H54 (cell line): ENCODE results near the gene KCNQ2.
"Not testable (repeated sequence)": the region's sequence is repeated elsewhere in the genome, so short reads cannot be mapped to it uniquely, and the experiment has no call there.

Source experiments
- DNase-seq: peaks from one replicate; pipeline ENCODE4 v3.0.0; 2011; ENCODE audit warnings: low spot score, mixed read lengths; ENCODE audit not compliant: insufficient read length
- FAIRE-seq: peaks from 3 replicates; lab custom pipeline; 2011; peaks lifted over from hg19 to GRCh38; lab: Jason Lieb, UNC
- POLR2A ChIP-seq: IDR thresholded peaks from 2 replicates; pipeline ENCODE4 v1.6.1; 2011; ENCODE audit warnings: low read depth, mild to moderate bottlenecking, low read length

The KCNQ2 gene

DNA sequence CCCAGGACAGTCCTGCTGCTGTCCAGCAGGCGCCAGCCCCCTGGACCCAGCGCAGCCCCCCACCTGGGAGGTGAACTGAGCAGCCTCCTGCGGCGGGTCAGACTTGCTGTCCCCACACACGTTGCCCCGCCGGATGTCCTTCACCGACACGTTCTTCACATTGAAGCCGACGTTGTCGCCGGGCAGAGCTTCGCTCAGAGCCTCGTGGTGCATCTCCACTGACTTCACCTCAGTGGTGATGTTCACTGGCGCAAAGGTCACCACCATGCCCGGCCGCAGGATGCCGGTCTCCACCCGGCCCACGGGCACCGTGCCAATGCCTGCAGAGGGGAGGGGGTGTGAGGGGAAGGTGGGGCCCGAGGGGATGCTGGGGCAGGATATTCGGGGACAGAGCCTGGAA, 18.0 kb upstream of the KCNQ2 start:
- FAIRE-seq (no peak), DNase-seq (no peak)
- no peak for TF ChIP-seq POLR2A

DNA sequence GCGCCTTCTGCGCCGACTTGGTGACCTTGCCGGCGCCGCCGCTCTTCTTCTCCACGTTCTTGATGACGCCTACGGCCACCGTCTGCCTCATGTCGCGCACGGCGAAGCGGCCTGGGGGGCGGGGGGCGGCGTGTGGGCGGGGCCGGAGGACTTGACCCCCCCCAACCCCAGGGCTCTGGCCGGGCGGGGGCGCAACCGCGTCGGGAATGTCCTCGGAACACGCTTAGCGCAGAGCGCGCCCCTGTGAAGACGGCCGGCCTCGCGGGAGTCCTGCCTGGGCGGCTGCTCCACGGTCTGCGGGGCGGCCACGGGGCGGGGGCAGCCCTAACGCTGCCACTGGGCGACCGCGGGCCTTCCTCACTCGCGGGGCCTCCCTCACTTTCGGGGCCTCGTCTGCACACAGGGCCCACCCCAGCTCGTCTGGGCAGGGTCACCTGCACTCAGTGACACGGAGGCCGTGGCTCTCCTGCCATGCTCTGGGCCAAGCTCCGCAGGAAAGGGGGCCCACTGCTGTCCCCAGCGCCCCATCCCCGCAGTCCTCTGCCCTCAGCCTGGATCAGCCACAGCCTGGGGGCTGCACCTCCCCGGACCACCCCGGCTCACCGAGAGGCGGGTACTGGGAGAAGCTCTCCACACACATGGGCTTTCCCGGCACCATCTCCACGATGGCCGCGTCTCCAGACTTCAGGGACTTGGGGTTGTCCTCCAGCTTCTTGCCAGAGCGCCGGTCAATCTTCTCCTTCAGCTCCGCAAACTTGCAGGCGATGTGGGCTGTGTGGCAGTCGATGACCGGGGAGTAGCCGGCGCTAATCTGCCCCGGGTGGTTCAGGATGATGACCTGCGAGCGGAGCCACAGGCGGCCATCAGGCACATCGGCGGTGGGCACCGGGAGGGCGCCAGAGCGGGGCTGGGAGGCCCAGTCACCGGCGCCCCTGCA, 16.1 kb upstream of the KCNQ2 start:
- FAIRE-seq: no peak
- TF ChIP-seq POLR2A: no peak
- no peak for DNase-seq

GRCh38 chr20:63487781-63488241, 15.4 kb upstream of the KCNQ2 start:
- DNase-seq (no peak), FAIRE-seq (no peak)
- TF ChIP-seq POLR2A: no peak

DNA sequence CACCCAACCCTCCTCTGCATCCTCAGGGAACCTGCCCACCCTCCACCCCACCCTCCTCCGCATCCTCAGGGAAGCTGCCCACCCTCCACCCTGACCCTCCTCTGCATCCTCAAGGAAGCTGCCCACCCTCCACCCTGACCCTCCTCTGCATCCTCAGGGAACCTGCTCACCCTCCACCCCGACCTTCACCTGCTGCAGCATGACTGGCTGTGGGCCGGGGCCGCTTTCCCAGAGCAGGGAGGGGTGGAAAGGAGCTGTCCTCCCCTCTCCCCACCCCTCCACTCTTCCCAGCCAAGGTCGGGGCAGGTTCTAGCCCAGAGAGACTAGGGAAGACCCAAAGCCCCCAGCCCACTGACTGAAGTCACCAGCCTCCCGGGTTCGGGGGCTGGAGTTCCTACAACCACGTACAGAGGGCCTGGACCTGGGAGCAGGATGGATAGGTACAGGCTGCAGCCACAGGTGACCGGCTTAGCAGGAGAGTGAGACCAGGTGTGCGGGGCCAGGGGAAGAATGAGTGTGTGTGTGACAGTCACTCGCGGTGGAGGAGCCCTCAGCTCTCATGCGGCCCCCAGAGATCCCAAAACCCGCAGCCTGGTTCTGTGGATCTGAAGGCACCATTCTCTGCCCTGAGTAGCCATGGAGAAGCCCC, 14.8 kb upstream of the KCNQ2 start:
- no peak for FAIRE-seq
- TF ChIP-seq POLR2A: no peak
- no peak for DNase-seq

GRCh38 chr20:63486300-63486855, 13.9 kb upstream of the KCNQ2 start:
- FAIRE-seq: no peak
- no peak for TF ChIP-seq POLR2A
- no peak for DNase-seq

DNA sequence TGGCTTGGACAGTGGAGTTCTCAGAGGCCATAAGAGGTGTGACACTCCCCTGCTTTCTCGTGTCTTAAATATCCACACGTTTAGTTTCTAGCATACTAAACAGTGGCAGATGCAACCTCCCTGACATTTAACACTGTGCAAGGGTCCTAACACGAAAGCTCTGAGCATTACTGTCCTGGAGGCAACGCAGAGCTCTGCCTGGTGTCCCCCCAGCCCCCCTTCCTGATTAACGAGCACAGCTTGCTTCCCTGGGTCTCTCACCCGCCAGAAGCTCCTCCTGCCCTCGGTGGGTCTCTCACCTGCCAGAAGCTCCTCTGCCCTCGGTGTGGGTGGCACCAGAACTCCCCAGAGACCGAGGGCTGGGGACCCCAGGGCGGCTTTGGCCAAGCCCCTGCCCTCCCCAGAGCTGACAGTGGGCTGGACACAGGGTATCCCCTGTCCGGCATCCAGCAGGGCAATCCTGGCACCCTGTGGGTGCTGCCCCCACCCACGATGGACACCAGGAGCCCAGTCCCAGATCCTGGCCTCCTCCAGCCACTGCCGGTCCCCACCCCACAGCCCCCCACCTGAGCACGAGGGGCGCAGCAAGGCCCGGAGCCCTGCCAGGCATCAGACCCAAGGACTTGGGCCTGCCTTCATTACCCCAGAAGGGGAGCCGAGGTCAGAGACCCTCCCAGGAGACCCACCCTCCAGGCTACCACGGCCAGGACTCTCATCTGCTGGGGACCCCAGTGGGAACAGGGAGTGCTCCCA, 12.4 kb upstream of the KCNQ2 start:
- no peak for TF ChIP-seq POLR2A
- DNase-seq (no peak), FAIRE-seq (no peak)

DNA sequence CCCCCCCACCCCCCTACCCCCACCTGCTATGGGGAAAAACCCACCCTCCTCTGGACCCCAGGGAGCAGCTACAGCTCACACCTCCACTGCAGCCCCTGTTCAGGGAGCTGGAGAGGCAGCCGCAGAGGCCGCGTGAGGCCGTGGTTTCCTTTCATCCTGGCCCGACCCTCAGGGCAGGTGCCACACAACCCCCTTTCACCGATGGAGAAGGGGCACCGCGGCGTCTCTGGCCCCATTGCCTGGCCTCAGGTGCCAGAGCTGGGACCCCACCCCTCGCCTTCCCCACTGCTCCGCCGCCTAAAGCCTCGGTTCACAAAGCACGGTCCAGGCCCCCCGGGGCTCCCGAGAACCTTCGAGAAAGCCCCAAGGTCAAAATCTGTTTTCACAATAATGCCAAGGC, 11.8 kb upstream of the KCNQ2 start:
- no peak for DNase-seq
- FAIRE-seq: no peak
- TF ChIP-seq POLR2A: no peak

- no peak for FAIRE-seq
- DNase-seq: no peak
- no peak for TF ChIP-seq POLR2A
Measured at GRCh38 chr20:63483834-63484233, 11.4 kb upstream of the KCNQ2 start.

DNA sequence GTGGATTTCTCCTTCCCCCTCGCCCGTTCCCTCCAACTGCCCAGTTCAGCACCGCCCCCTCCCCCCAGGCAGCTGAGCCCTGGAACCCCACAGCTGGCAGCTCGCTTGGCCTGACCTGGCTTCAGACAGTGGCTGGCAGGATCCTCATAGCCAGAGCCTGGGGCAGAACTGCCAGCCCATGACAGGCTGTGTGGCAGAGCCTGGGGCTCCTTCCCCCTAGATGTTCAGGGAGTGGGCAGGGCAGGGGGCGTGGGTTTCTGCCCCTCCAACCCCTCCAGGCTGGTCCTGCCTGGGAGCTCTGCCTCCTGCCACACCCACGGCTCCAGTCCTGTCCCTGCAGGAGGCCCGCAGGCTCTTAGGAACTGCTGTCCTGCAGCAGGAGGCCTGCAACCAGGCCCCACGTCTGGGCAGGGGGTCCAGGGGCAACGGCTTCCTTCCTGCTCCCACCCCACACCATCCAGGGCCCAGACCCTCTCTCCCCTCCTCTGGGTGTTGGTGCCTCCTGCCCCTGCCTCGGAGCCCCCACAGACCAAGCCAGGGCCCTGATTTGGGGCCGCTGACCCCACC, 9.6 kb upstream of the KCNQ2 start:
- no peak for FAIRE-seq
- TF ChIP-seq POLR2A: no peak
- DNase-seq: no peak

GRCh38 chr20:63481503-63481902, 9.0 kb upstream of the KCNQ2 start:
- no peak for FAIRE-seq

GRCh38 chr20:63479695-63480419, 7.4 kb upstream of the KCNQ2 start:
- not testable (repeated sequence) for FAIRE-seq, DNase-seq

More at GRCh38 chr20:63481503-63481902, 9.0 kb upstream of the KCNQ2 start:
- TF ChIP-seq POLR2A: no peak
- no peak for DNase-seq

GRCh38 chr20:63478346-63479302, 6.2 kb upstream of the KCNQ2 start:
- FAIRE-seq: no peak
- no peak for TF ChIP-seq POLR2A
- DNase-seq: no peak
